ENCODE data around the gene OR4C46. TPM values are rescaled to one million over a fixed set of nuclear protein-coding genes. Genes with fewer than 3 reads are reported as not detected.
"Not testable (repeated sequence)": the region's sequence is repeated elsewhere in the genome, so short reads cannot be mapped to it uniquely, and the experiment has no call there.

OR4C46 gene
- not detected for total RNA-seq (2021; ENCODE audit: unreplicated experiment)
- polyA plus RNA-seq (2012; ENCODE audit: insufficient read length) = not detected
- Bru-seq, nascent RNA = not detected
- BruChase-seq, experiment 1, labeled RNA remaining after a 2-hour chase = not detected
- BruChase-seq, experiment 2, labeled RNA remaining after a 6-hour chase = not detected
- long read RNA-seq = 0 reads

- ATAC-seq (no peak), DNase-seq (ENCODE audit: low read depth, low spot score) (no peak)
- no peak within 1 kb of the TSS for H3K4me3 ChIP-seq (ENCODE audit: low read depth in 2 of 2, low read length in 2 of 2)
- in situ Hi-C loops (cut with HindIII; ENCODE audit: low pct_unique_long_range_greater_than_20kb, low sequenced_read_pairs) (no loop called here), intact Hi-C loops (cut with micrococcal nuclease; ENCODE audit: unreplicated experiment) (no loop called here)
- H3K36me3 ChIP-seq (ENCODE audit: control insufficient read depth, insufficient read depth, low read length) = no peaks in the 10 kb centered on the region
- H3K4me1 ChIP-seq (ENCODE audit: control insufficient read depth, insufficient read depth, low read length) = no peaks in the 10 kb centered on the region
- ChIA-PET POLR2A (no interaction called here), CTCF (no interaction called here)
- H3K27ac ChIP-seq (ENCODE audit: low read length) = no peak within 1 kb of the TSS
- no peak for TF ChIP-seq TCF7L2 (IDR thresholded peaks at IDR 0.05; ENCODE audit: low read depth, low read length)
- no peak for TF ChIP-seq CTCF (IDR thresholded peaks at IDR 0.05)
- TF ChIP-seq SIN3A (IDR thresholded peaks at IDR 0.05; ENCODE audit: borderline replicate concordance, insufficient read depth, low read depth, low read length) = no peak
- no peak for TF ChIP-seq REST (IDR thresholded peaks at IDR 0.05; ENCODE audit: insufficient read depth in 1 of 2, low read depth in 2 of 2, low read length in 1 of 2)
- no peaks in the 10 kb centered on the region for H3K27me3 ChIP-seq (ENCODE audit: control insufficient read depth, insufficient read depth, low read length)
- BruUV-seq (replicated peaks) = no TSS peak
- H3K9me3 ChIP-seq (ENCODE audit: control insufficient read depth, insufficient read depth, low read depth, low read length) = no peaks in the 10 kb centered on the region
Observed at GRCh38 chr11:54603898-54604297, at the start of gene OR4C46. OR4C46 (minus strand) TSS chr11:54603998; CDS start chr11:54603998, 0 bp downstream.

GRCh38 chr11:54645606-54646005 lies 41.8 kb upstream of the OR4C46 start:
- H3K36me3 ChIP-seq (ENCODE audit: control insufficient read depth, insufficient read depth, low read length); DNase-seq (ENCODE audit: low read depth, low spot score); H3K9me3 ChIP-seq (ENCODE audit: control insufficient read depth, insufficient read depth, low read depth, low read length); BruUV-seq (replicated peaks); in situ Hi-C loops (cut with HindIII; ENCODE audit: low pct_unique_long_range_greater_than_20kb, low sequenced_read_pairs); H3K4me1 ChIP-seq (ENCODE audit: control insufficient read depth, insufficient read depth, low read length); CTCF ChIA-PET; ATAC-seq; POLR2A ChIA-PET; H3K27me3 ChIP-seq (ENCODE audit: control insufficient read depth, insufficient read depth, low read length); H3K27ac ChIP-seq (ENCODE audit: low read length); intact Hi-C loops (cut with micrococcal nuclease; ENCODE audit: unreplicated experiment): not testable (repeated sequence)
- 0 out of 4 replicates have a peak overlapping the region, but pooled peaks of 1 of the 2 experiments have one; percentile 6 for H3K4me3 ChIP-seq (ENCODE audit: low read depth in 2 of 2, low read length in 2 of 2)

GRCh38 chr11:54561439-54561838 lies 42.4 kb downstream of the OR4C46 start:
- H3K27me3 ChIP-seq (ENCODE audit: control insufficient read depth, insufficient read depth, low read length); H3K4me3 ChIP-seq (ENCODE audit: low read depth in 2 of 2, low read length in 2 of 2); H3K4me1 ChIP-seq (ENCODE audit: control insufficient read depth, insufficient read depth, low read length); H3K9me3 ChIP-seq (ENCODE audit: control insufficient read depth, insufficient read depth, low read depth, low read length); BruUV-seq (replicated peaks); ATAC-seq; in situ Hi-C loops (cut with HindIII; ENCODE audit: low pct_unique_long_range_greater_than_20kb, low sequenced_read_pairs); DNase-seq (ENCODE audit: low read depth, low spot score); H3K27ac ChIP-seq (ENCODE audit: low read length); POLR2A ChIA-PET; H3K36me3 ChIP-seq (ENCODE audit: control insufficient read depth, insufficient read depth, low read length); intact Hi-C loops (cut with micrococcal nuclease; ENCODE audit: unreplicated experiment); CTCF ChIA-PET: not testable (repeated sequence)
